HEK293 (cell line): ENCODE data around the gene FOXN1.

ENCODE experiments used
- CTCF ChIA-PET: fragments of 350-600 bp; formaldehyde crosslinking; extraction: SDS; loops from one replicate; lab custom pipeline; 2021; ENCODE audit warnings: antibody characterized with exemption; lab: Yijun Ruan, JAX
- POLR2A ChIA-PET: fragments of 300-600 bp; formaldehyde crosslinking; extraction: SDS; loops from one replicate; lab custom pipeline; 2020; ENCODE audit warnings: antibody characterized with exemption, inconsistent platforms; lab: Yijun Ruan, JAX
- H3K27ac ChIP-seq: fragments of 200-500 bp; sonication (Bioruptor generic); 2 replicates; pipeline ENCODE4 v1.5.1; 2014; ENCODE audit warnings: low read depth, low read length, control low read depth, inconsistent platforms; ENCODE audit errors: extremely low read depth
- H3K36me3 ChIP-seq, 2 experiments: fragments of 200-500 bp in 1 of 2; sonication (Bioruptor generic) in 1 of 2; 1 replicate in 1 of 2; 2 replicates in 1 of 2; pipeline ENCODE4 v1.5.1; 2014 to 2017; ENCODE audit warnings: inconsistent platforms in 2 of 2, low read length in 2 of 2; ENCODE audit not compliant: control insufficient read depth in 2 of 2, insufficient read depth in 1 of 2
- H3K4me1 ChIP-seq: fragments of 200-500 bp; sonication (Bioruptor generic); 2 replicates; pipeline ENCODE4 v1.5.1; 2014; ENCODE audit warnings: mild to moderate bottlenecking, low read length, inconsistent platforms; ENCODE audit not compliant: control insufficient read depth, insufficient read depth
- H3K4me3 ChIP-seq: 2 replicates; pipeline ENCODE4 v1.5.1; 2011; ENCODE audit warnings: low read depth, mild to moderate bottlenecking, control low read depth, low read length, moderate library complexity
- H3K9me3 ChIP-seq: fragments of 200-500 bp; sonication (Bioruptor generic); 2 replicates; pipeline ENCODE4 v1.5.1; 2014; ENCODE audit warnings: low read depth, low read length, inconsistent platforms; ENCODE audit not compliant: control insufficient read depth, insufficient read depth
- GLIS1 ChIP-seq: fragments of 450-650 bp; formaldehyde crosslinking; IDR thresholded peaks from 2 replicates; pipeline ENCODE4 v1.5.1; 2016; ENCODE audit warnings: missing biosample characterization, missing genetic modification characterization
- GLIS2 ChIP-seq: fragments of 450-650 bp; formaldehyde crosslinking; IDR thresholded peaks from 2 replicates; pipeline ENCODE4 v1.5.1; 2016; ENCODE audit warnings: missing biosample characterization, missing genetic modification characterization
- OVOL3 ChIP-seq: fragments of 450-650 bp; formaldehyde crosslinking; IDR thresholded peaks from 2 replicates; pipeline ENCODE4 v1.5.1; 2016; ENCODE audit warnings: missing biosample characterization, missing genetic modification characterization
- SCRT1 ChIP-seq: fragments of 450-650 bp; formaldehyde crosslinking; IDR thresholded peaks from 2 replicates; pipeline ENCODE4 v1.5.1; 2016; ENCODE audit warnings: missing biosample characterization, missing genetic modification characterization, borderline replicate concordance
- SCRT2 ChIP-seq: fragments of 450-650 bp; formaldehyde crosslinking; IDR thresholded peaks from 2 replicates; pipeline ENCODE4 v1.5.1; 2016; ENCODE audit warnings: missing biosample characterization, missing genetic modification characterization
- YY2 ChIP-seq: fragments of 450-650 bp; formaldehyde crosslinking; IDR thresholded peaks from 2 replicates; pipeline ENCODE4 v1.5.1; 2016; ENCODE audit warnings: missing biosample characterization, missing genetic modification characterization
- ZBTB8A ChIP-seq: fragments of 450-650 bp; formaldehyde crosslinking; IDR thresholded peaks from 2 replicates; pipeline ENCODE4 v1.5.1; 2016; ENCODE audit warnings: missing biosample characterization, missing genetic modification characterization
- ZNF132 ChIP-seq: fragments of 450-650 bp; formaldehyde crosslinking; IDR thresholded peaks from 2 replicates; pipeline ENCODE4 v1.5.1; 2017; ENCODE audit warnings: missing biosample characterization, missing genetic modification characterization, borderline replicate concordance
- ZNF155 ChIP-seq: fragments of 450-650 bp; formaldehyde crosslinking; IDR thresholded peaks from 2 replicates; pipeline ENCODE4 v1.5.1; 2016; ENCODE audit warnings: missing biosample characterization, missing genetic modification characterization
- ZNF2 ChIP-seq: fragments of 450-650 bp; formaldehyde crosslinking; IDR thresholded peaks from 2 replicates; pipeline ENCODE4 v1.5.1; 2016; ENCODE audit warnings: missing biosample characterization, missing genetic modification characterization
- ZNF311 ChIP-seq: fragments of 450-650 bp; formaldehyde crosslinking; IDR thresholded peaks from 2 replicates; pipeline ENCODE4 v1.5.1; 2017; ENCODE audit warnings: missing biosample characterization, missing genetic modification characterization, borderline replicate concordance
- ZNF555 ChIP-seq: fragments of 450-650 bp; formaldehyde crosslinking; conservative IDR thresholded peaks from 2 replicates; pipeline ENCODE4 v1.5.1; 2017; ENCODE audit warnings: missing biosample characterization, mild to moderate bottlenecking, missing genetic modification characterization, inconsistent platforms
- ZNF747 ChIP-seq: fragments of 450-650 bp; formaldehyde crosslinking; IDR thresholded peaks from 2 replicates; pipeline ENCODE4 v1.5.1; 2016; ENCODE audit warnings: missing biosample characterization, missing genetic modification characterization
- ZNF768 ChIP-seq: fragments of 450-650 bp; formaldehyde crosslinking; IDR thresholded peaks from 2 replicates; pipeline ENCODE4 v1.5.1; 2018; ENCODE audit warnings: missing biosample characterization, mild to moderate bottlenecking, missing genetic modification characterization
- TF ChIP-seq, protein P1 (sequence below): fragments of 450-650 bp; formaldehyde crosslinking; conservative IDR thresholded peaks from 2 replicates; pipeline ENCODE4 v1.5.1; 2016; ENCODE audit warnings: low read depth, missing biosample characterization, missing genetic modification characterization
- TF ChIP-seq, protein P2 (sequence below): fragments of 450-650 bp; formaldehyde crosslinking; conservative IDR thresholded peaks from 2 replicates; pipeline ENCODE4 v1.5.1; 2016; ENCODE audit warnings: low read depth, missing biosample characterization, missing genetic modification characterization

FOXN1 gene

DNA sequence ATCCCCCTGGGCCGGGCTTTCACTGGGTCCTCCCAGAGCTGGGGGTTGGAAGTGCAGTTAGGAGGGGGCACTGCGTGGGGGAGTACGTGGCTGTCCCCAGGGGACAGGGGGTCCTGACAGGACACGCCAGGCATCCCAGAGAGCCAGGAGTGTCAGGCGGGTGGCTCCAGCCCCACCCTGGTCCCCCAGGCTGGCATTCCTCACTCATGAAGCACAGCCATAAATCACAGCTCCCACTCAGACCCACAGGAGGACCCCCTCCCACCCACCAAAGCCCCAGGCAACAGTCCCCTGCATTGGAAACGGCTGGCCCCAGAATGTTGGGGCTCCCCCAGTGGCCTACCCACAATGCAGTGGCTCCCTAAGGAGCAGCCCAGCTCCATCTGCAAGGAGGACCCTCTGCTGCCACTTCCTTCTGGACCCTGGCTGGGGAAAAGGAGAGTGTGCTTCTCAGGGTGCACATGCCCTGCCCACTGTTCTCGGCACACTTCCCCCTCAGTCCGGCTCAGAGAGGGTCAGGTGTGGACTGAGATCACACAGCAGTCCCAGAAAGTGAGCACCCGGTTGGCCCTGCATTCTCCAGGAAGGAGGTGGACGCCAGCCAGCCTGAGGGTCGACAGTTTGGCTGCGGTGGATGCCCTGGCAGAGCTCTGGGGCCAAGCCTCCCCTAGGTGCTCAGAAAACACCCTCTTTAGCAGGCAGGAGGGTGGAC lies 7.3 kb upstream of the FOXN1 start:
- no peak overlapping the region for H3K4me3 ChIP-seq
- ChIA-PET POLR2A (no interaction called here), CTCF (interaction anchor here (0.6 to 2.8 kb wide), 2 partner anchors 33 to 42 kb away, joined by 3 to 14 read pairs; no protein-coding TSS in a partner anchor)
- H3K36me3 ChIP-seq = no peaks in the 10 kb centered on the region
- no peaks in the 10 kb centered on the region for H3K4me1 ChIP-seq
- no peak overlapping the region for H3K27ac ChIP-seq
- H3K9me3 ChIP-seq = no peaks in the 10 kb centered on the region
- TF ChIP-seq GLIS1 (tag by site-specific recombination) (peak; percentile 85), ZNF768 (tag by site-specific recombination) (peak; percentile 75), ZBTB8A (tag by site-specific recombination) (no peak), OVOL3 (tag by site-specific recombination) (no peak), ZNF2 (tag by site-specific recombination) (no peak), GLIS2 (tag by site-specific recombination) (0 out of 2 replicates have a peak, but pooled peaks have one; percentile 14)

DNA sequence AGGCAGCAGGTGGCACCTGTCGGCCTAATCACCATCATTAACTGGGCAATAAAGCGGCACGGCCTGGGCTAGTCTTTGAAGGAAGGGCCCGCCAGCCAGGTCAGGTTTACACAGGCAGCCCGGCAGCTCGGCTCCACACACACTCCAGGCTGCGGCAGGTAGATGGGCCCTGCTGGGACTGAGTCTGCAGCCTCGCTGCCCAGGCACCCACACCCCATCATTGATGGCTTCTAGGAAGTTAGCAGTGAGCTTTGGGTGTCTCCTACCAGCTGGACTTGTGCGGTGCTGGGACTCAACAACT lies 6.8 kb upstream of the FOXN1 start:
- Histone ChIP-seq H3K36me3 (no peaks in the 10 kb centered on the region), H3K4me1 (no peaks in the 10 kb centered on the region), H3K9me3 (no peaks in the 10 kb centered on the region), H3K4me3 (no peak overlapping the region), H3K27ac (no peak overlapping the region)
- POLR2A ChIA-PET = interaction anchor here (1.2 kb wide), 1 partner anchor 30 kb away, joined by 3 read pairs; no protein-coding TSS in a partner anchor
- TF ChIP-seq SCRT2 (peak; percentile 94), YY2 (tag by site-specific recombination) (no peak), SCRT1 (tag by site-specific recombination) (peak; percentile 78; the same call in 1 of the 2 replicates), ZNF155 (tag by site-specific recombination) (no peak), ZNF311 (tag by site-specific recombination) (no peak), ZNF132 (tag by site-specific recombination) (no peak), ZNF555 (tag by site-specific recombination) (no peak), ZNF747 (tag by site-specific recombination) (no peak), OVOL3 (tag by site-specific recombination) (no peak)
- TF ChIP-seq, protein P1, sequence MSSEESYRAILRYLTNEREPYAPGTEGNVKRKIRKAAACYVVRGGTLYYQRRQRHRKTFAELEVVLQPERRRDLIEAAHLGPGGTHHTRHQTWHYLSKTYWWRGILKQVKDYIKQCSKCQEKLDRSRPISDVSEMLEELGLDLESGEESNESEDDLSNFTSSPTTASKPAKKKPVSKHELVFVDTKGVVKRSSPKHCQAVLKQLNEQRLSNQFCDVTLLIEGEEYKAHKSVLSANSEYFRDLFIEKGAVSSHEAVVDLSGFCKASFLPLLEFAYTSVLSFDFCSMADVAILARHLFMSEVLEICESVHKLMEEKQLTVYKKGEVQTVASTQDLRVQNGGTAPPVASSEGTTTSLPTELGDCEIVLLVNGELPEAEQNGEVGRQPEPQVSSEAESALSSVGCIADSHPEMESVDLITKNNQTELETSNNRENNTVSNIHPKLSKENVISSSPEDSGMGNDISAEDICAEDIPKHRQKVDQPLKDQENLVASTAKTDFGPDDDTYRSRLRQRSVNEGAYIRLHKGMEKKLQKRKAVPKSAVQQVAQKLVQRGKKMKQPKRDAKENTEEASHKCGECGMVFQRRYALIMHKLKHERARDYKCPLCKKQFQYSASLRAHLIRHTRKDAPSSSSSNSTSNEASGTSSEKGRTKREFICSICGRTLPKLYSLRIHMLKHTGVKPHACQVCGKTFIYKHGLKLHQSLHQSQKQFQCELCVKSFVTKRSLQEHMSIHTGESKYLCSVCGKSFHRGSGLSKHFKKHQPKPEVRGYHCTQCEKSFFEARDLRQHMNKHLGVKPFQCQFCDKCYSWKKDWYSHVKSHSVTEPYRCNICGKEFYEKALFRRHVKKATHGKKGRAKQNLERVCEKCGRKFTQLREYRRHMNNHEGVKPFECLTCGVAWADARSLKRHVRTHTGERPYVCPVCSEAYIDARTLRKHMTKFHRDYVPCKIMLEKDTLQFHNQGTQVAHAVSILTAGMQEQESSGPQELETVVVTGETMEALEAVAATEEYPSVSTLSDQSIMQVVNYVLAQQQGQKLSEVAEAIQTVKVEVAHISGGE = no peak
- TF ChIP-seq, protein P2, sequence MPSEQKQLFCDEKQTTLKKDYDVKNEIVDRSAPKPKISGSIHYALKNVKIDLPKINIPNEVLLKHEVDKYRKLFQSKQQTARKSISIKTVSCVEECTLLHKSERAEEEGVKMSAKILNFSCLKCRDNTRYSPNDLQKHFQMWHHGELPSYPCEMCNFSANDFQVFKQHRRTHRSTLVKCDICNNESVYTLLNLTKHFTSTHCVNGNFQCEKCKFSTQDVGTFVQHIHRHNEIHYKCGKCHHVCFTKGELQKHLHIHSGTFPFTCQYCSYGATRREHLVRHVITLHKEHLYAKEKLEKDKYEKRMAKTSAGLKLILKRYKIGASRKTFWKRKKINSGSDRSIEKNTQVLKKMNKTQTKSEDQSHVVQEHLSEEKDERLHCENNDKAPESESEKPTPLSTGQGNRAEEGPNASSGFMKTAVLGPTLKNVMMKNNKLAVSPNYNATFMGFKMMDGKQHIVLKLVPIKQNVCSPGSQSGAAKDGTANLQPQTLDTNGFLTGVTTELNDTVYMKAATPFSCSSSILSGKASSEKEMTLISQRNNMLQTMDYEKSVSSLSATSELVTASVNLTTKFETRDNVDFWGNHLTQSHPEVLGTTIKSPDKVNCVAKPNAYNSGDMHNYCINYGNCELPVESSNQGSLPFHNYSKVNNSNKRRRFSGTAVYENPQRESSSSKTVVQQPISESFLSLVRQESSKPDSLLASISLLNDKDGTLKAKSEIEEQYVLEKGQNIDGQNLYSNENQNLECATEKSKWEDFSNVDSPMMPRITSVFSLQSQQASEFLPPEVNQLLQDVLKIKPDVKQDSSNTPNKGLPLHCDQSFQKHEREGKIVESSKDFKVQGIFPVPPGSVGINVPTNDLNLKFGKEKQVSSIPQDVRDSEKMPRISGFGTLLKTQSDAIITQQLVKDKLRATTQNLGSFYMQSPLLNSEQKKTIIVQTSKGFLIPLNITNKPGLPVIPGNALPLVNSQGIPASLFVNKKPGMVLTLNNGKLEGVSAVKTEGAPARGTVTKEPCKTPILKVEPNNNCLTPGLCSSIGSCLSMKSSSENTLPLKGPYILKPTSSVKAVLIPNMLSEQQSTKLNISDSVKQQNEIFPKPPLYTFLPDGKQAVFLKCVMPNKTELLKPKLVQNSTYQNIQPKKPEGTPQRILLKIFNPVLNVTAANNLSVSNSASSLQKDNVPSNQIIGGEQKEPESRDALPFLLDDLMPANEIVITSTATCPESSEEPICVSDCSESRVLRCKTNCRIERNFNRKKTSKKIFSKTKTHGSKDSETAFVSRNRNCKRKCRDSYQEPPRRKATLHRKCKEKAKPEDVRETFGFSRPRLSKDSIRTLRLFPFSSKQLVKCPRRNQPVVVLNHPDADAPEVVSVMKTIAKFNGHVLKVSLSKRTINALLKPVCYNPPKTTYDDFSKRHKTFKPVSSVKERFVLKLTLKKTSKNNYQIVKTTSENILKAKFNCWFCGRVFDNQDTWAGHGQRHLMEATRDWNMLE (tag by site-specific recombination) = no peak
- TF ChIP-seq, all 188 proteins: peak for 2
- CTCF ChIA-PET = interaction anchor here (0.6 to 2.8 kb wide), 4 partner anchors 13 to 113 kb away, joined by 3 to 14 read pairs (median 3); no protein-coding TSS in a partner anchor
